ENCODE data around the gene DNASE1L1.

Gene DNASE1L1

GRCh38 chrX:154420402-154420756, 11.3 kb upstream of the DNASE1L1 start:
- H3K4me3 ChIP-seq (ENCODE audit: low read depth, low read length): no peak overlapping the region
- no peak overlapping the region for H3K9ac ChIP-seq (ENCODE audit: low read depth, low read length)
- H3K9me3 ChIP-seq (ENCODE audit: control insufficient read depth, insufficient read depth, low read length): peaks cover 38% of the 10 kb centered on the region
- H3K27ac ChIP-seq (ENCODE audit: low read depth, low read length): no peak overlapping the region
- no peaks in the 10 kb centered on the region; the same call in 1 of the 2 replicates for H3K36me3 ChIP-seq (ENCODE audit: control insufficient read depth, insufficient read depth, low read length)
- H3K4me1 ChIP-seq (ENCODE audit: control insufficient read depth, insufficient read depth, low read length): no peaks in the 10 kb centered on the region
- no peaks in the 10 kb centered on the region for H3K27me3 ChIP-seq (ENCODE audit: control insufficient read depth, insufficient read depth, low read length)

- no peak overlapping the region for H3K4me3 ChIP-seq (ENCODE audit: low read depth, low read length)
- H3K9me3 ChIP-seq (ENCODE audit: control insufficient read depth, insufficient read depth, low read length): peaks cover 38% of the 10 kb centered on the region
- H3K9ac ChIP-seq (ENCODE audit: low read depth, low read length): no peak overlapping the region
- H3K4me1 ChIP-seq (ENCODE audit: control insufficient read depth, insufficient read depth, low read length): no peaks in the 10 kb centered on the region
- no peaks in the 10 kb centered on the region for H3K27me3 ChIP-seq (ENCODE audit: control insufficient read depth, insufficient read depth, low read length)
- H3K27ac ChIP-seq (ENCODE audit: low read depth, low read length): no peak overlapping the region
- H3K36me3 ChIP-seq (ENCODE audit: control insufficient read depth, insufficient read depth, low read length): no peaks in the 10 kb centered on the region; the same call in 1 of the 2 replicates
Measured at GRCh38 chrX:154419688-154420401, 10.8 kb upstream of the DNASE1L1 start.

- Histone ChIP-seq H3K27ac (ENCODE audit: low read depth, low read length) (no peak overlapping the region), H3K4me1 (ENCODE audit: control insufficient read depth, insufficient read depth, low read length) (no peaks in the 10 kb centered on the region), H3K36me3 (ENCODE audit: control insufficient read depth, insufficient read depth, low read length) (no peaks in the 10 kb centered on the region; the same call in 1 of the 2 replicates), H3K9ac (ENCODE audit: low read depth, low read length) (no peak overlapping the region), H3K4me3 (ENCODE audit: low read depth, low read length) (no peak overlapping the region), H3K27me3 (ENCODE audit: control insufficient read depth, insufficient read depth, low read length) (no peaks in the 10 kb centered on the region), H3K9me3 (ENCODE audit: control insufficient read depth, insufficient read depth, low read length) (peaks cover 34% of the 10 kb centered on the region)
Measured at GRCh38 chrX:154419189-154419588, 10.1 kb upstream of the DNASE1L1 start.

GRCh38 chrX:154417157-154417556, 8.1 kb upstream of the DNASE1L1 start:
- Histone ChIP-seq H3K4me3 (ENCODE audit: low read depth, low read length) (no peak overlapping the region), H3K9me3 (ENCODE audit: control insufficient read depth, insufficient read depth, low read length) (peaks cover 47% of the 10 kb centered on the region), H3K4me1 (ENCODE audit: control insufficient read depth, insufficient read depth, low read length) (no peaks in the 10 kb centered on the region), H3K27me3 (ENCODE audit: control insufficient read depth, insufficient read depth, low read length) (no peaks in the 10 kb centered on the region), H3K36me3 (ENCODE audit: control insufficient read depth, insufficient read depth, low read length) (peaks cover 8% of the 10 kb centered on the region; the same call in 1 of the 2 replicates), H3K27ac (ENCODE audit: low read depth, low read length) (no peak overlapping the region), H3K9ac (ENCODE audit: low read depth, low read length) (no peak overlapping the region)

- Histone ChIP-seq H3K27ac (ENCODE audit: low read depth, low read length) (no peak overlapping the region), H3K27me3 (ENCODE audit: control insufficient read depth, insufficient read depth, low read length) (no peaks in the 10 kb centered on the region), H3K9me3 (ENCODE audit: control insufficient read depth, insufficient read depth, low read length) (peaks cover 30% of the 10 kb centered on the region), H3K9ac (ENCODE audit: low read depth, low read length) (no peak overlapping the region), H3K4me3 (ENCODE audit: low read depth, low read length) (no peak overlapping the region), H3K36me3 (ENCODE audit: control insufficient read depth, insufficient read depth, low read length) (peaks cover 8% of the 10 kb centered on the region; the same call in 1 of the 2 replicates), H3K4me1 (ENCODE audit: control insufficient read depth, insufficient read depth, low read length) (no peaks in the 10 kb centered on the region)
Measured at GRCh38 chrX:154413142-154413541, 4.1 kb upstream of the DNASE1L1 start.

- peak overlapping the region; percentile 72 for H3K4me3 ChIP-seq (ENCODE audit: low read depth, low read length)
- peaks cover 8% of the 10 kb centered on the region; the same call in 1 of the 2 replicates for H3K36me3 ChIP-seq (ENCODE audit: control insufficient read depth, insufficient read depth, low read length)
- no peaks in the 10 kb centered on the region for H3K4me1 ChIP-seq (ENCODE audit: control insufficient read depth, insufficient read depth, low read length)
- H3K27ac ChIP-seq (ENCODE audit: low read depth, low read length): no peak overlapping the region
- peaks cover 30% of the 10 kb centered on the region for H3K9me3 ChIP-seq (ENCODE audit: control insufficient read depth, insufficient read depth, low read length)
- no peak overlapping the region for H3K9ac ChIP-seq (ENCODE audit: low read depth, low read length)
- no peaks in the 10 kb centered on the region for H3K27me3 ChIP-seq (ENCODE audit: control insufficient read depth, insufficient read depth, low read length)
Measured at GRCh38 chrX:154412468-154412867, 3.4 kb upstream of the DNASE1L1 start.

GRCh38 chrX:154411981-154412340, 2.9 kb upstream of the DNASE1L1 start:
- Histone ChIP-seq H3K27ac (ENCODE audit: low read depth, low read length) (peak overlapping the region; percentile 78), H3K4me1 (ENCODE audit: control insufficient read depth, insufficient read depth, low read length) (no peaks in the 10 kb centered on the region), H3K4me3 (ENCODE audit: low read depth, low read length) (peak overlapping the region; percentile 72), H3K36me3 (ENCODE audit: control insufficient read depth, insufficient read depth, low read length) (peaks cover 8% of the 10 kb centered on the region; the same call in 1 of the 2 replicates), H3K9me3 (ENCODE audit: control insufficient read depth, insufficient read depth, low read length) (peaks cover 30% of the 10 kb centered on the region), H3K27me3 (ENCODE audit: control insufficient read depth, insufficient read depth, low read length) (no peaks in the 10 kb centered on the region), H3K9ac (ENCODE audit: low read depth, low read length) (peak overlapping the region; percentile 46; the same call in 1 of the 2 replicates)

- Histone ChIP-seq H3K27me3 (ENCODE audit: control insufficient read depth, insufficient read depth, low read length) (no peaks in the 10 kb centered on the region), H3K36me3 (ENCODE audit: control insufficient read depth, insufficient read depth, low read length) (peaks cover 4% of the 10 kb centered on the region; the same call in 1 of the 2 replicates), H3K9ac (ENCODE audit: low read depth, low read length) (no peak overlapping the region), H3K4me1 (ENCODE audit: control insufficient read depth, insufficient read depth, low read length) (no peaks in the 10 kb centered on the region), H3K9me3 (ENCODE audit: control insufficient read depth, insufficient read depth, low read length) (peaks cover 32% of the 10 kb centered on the region), H3K27ac (ENCODE audit: low read depth, low read length) (peak overlapping the region; percentile 69), H3K4me3 (ENCODE audit: low read depth, low read length) (peak overlapping the region; percentile 42; the same call in 1 of the 2 replicates)
Measured at GRCh38 chrX:154408659-154409221, 314 bp downstream of the DNASE1L1 start.

GRCh38 chrX:154404625-154405192, 4.3 kb downstream of the DNASE1L1 start:
- Histone ChIP-seq H3K4me3 (ENCODE audit: low read depth, low read length) (no peak overlapping the region), H3K36me3 (ENCODE audit: control insufficient read depth, insufficient read depth, low read length) (peaks cover 10% of the 10 kb centered on the region), H3K9ac (ENCODE audit: low read depth, low read length) (no peak overlapping the region), H3K4me1 (ENCODE audit: control insufficient read depth, insufficient read depth, low read length) (no peaks in the 10 kb centered on the region), H3K27ac (ENCODE audit: low read depth, low read length) (no peak overlapping the region), H3K27me3 (ENCODE audit: control insufficient read depth, insufficient read depth, low read length) (no peaks in the 10 kb centered on the region), H3K9me3 (ENCODE audit: control insufficient read depth, insufficient read depth, low read length) (peaks cover 24% of the 10 kb centered on the region)

GRCh38 chrX:154403858-154404257, 5.2 kb downstream of the DNASE1L1 start:
- H3K4me3 ChIP-seq (ENCODE audit: low read depth, low read length): no peak overlapping the region
- H3K27me3 ChIP-seq (ENCODE audit: control insufficient read depth, insufficient read depth, low read length): no peaks in the 10 kb centered on the region
- peaks cover 19% of the 10 kb centered on the region for H3K36me3 ChIP-seq (ENCODE audit: control insufficient read depth, insufficient read depth, low read length)
- H3K4me1 ChIP-seq (ENCODE audit: control insufficient read depth, insufficient read depth, low read length): no peaks in the 10 kb centered on the region
- H3K27ac ChIP-seq (ENCODE audit: low read depth, low read length): no peak overlapping the region
- H3K9me3 ChIP-seq (ENCODE audit: control insufficient read depth, insufficient read depth, low read length): peaks cover 31% of the 10 kb centered on the region
- no peak overlapping the region for H3K9ac ChIP-seq (ENCODE audit: low read depth, low read length)

- H3K36me3 ChIP-seq (ENCODE audit: control insufficient read depth, insufficient read depth, low read length): peaks cover 20% of the 10 kb centered on the region
- H3K9me3 ChIP-seq (ENCODE audit: control insufficient read depth, insufficient read depth, low read length): peaks cover 26% of the 10 kb centered on the region
- H3K27ac ChIP-seq (ENCODE audit: low read depth, low read length): no peak overlapping the region
Measured at GRCh38 chrX:154403192-154403591, 5.9 kb downstream of the DNASE1L1 start.

More at GRCh38 chrX:154403192-154403591, 5.9 kb downstream of the DNASE1L1 start:
- no peak overlapping the region for H3K9ac ChIP-seq (ENCODE audit: low read depth, low read length)
- H3K4me1 ChIP-seq (ENCODE audit: control insufficient read depth, insufficient read depth, low read length): no peaks in the 10 kb centered on the region
- H3K4me3 ChIP-seq (ENCODE audit: low read depth, low read length): no peak overlapping the region
- no peaks in the 10 kb centered on the region for H3K27me3 ChIP-seq (ENCODE audit: control insufficient read depth, insufficient read depth, low read length)
